Stimulated activated CD8-positive, alpha-beta memory T cell treated with anti-CD3 and anti-CD28 coated beads, Interleukin-2, amount 100 ng/mL, for 48 hours (primary cell): ENCODE data around the gene DOHH.

Experiments
- DNase-seq, 2 donors: peaks; one replicate each; pipeline ENCODE4 v3.0.0-alpha.2; 2020; ENCODE audit warnings: low read depth in 2 of 2

The DOHH gene

GRCh38 chr19:3500429-3501101, at the start of gene DOHH:
Gene DOHH (minus strand): TSS chr19:3500674. CDS start chr19:3496814, 3,860 bp downstream.
- peak; percentile 93 to 94 for DNase-seq

DNA sequence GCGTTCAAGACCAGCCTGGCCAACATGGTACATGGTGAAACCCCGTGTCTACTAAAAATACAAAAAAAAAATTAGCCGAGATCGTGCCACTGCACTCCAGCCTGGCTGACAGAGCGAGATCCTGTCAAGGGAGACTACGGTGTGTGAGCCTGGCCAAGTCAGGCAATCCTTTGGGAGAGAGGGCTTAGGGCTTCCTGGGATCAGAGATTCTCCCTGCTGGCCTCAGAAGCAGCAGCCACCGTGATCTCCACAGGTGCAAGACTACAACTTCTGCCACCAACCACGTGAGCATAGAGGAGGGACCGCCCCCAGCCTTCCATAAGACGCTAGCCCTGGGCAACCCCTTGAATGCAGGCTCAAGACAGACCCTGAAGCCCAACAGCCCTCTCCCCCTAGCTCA, 49.3 kb upstream of the DOHH start:
- DNase-seq: no peak

- DNase-seq: no peak
Measured at GRCh38 chr19:3548606-3549005, 48.1 kb upstream of the DOHH start.

GRCh38 chr19:3547767-3548282, 47.4 kb upstream of the DOHH start:
- no peak for DNase-seq

DNA sequence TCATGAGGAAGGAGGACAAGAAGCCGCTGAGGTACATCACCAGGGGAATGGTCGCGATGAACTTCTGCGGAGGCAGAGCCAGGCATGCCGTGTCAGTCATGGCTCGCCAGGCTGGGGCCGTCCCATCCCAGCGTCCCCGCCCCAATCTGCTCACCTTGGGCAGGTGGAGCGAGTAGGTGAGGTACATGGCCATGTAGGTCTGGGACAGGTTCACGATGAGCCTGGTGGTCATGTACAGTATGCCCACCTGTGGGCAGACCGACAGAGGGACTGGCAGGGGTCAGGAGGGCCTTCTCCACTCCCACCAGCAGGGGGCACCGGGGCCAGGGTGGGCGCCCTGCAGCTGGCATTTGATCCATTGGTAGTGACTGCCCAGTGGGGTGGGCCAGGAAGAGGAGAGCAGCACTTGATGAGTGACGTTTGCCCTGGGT, 46.8 kb upstream of the DOHH start:
- DNase-seq: peak; percentile 24 to 50

DNA sequence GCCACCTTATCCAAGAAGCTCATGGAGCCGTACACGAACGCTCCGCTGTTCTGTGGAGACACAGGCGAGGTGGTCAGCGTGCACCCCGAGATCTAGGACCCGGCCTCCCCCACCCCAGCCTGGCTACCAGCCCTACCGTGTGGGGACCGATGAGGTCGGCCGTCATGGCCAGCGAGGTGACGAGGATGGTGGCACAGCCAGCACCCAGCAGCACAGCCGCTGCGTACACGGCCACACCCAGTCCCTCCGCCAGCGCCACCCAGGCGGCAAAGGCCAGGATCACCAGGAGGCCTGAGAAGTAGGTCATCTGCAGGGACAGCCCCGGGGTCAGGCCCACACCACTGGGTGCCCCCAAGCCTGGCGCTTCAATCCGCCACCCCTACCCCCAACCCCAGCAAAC, 45.6 kb upstream of the DOHH start:
- no peak for DNase-seq

- DNase-seq: no peak
Measured at GRCh38 chr19:3545669-3546034, 45.2 kb upstream of the DOHH start.

DNA sequence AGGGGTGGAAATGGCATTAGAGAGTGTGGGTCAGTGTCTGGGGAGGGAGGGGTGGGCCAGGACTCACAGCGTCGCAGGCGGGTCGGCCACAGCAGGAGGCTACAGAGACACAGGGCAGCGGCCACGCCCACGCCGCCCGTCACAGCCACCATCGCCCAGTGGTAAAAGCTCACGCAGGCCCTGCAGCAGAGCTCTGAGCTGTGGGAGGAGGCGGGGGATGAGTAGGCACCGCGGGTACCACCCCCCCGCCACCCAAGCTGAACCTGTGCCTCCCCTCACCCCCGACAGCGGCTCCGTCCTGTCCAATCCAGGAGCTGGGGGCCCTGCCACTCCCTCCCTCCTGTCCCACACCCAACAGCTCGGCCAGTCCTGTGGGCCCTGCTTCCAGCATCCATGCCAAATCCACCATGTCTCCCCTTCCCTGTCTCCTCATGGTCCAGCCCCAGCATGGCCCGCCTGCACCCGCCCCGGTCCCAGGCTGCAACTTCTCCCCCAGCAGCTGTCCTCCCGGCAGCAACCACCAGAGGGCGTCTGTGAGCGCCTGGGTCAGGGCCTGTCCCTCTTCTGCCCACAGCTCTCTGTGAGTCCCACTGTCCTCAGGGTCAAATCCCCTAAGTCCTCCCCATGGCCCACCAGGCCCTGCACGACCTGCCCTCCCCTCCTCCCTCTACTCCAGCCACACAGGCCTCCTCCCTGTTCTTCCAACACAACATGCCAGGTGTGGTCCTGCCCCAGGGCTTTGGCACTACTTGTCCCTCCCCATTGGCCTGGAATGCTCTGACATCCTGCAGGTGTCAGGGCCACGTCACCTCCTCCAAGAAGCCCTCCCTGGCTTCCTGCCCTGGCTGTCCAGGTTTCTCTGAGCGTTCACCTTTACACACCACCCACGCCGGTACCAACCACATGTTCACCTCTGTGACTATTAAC, 44.5 kb upstream of the DOHH start:
- DNase-seq: peak; percentile 78 to 80

- no peak for DNase-seq
Measured at GRCh38 chr19:3544058-3544376, 43.5 kb upstream of the DOHH start.

- no peak for DNase-seq
Measured at GRCh38 chr19:3543150-3544057, 42.9 kb upstream of the DOHH start.

GRCh38 chr19:3539756-3540118, 39.3 kb upstream of the DOHH start:
- no peak for DNase-seq

DNA sequence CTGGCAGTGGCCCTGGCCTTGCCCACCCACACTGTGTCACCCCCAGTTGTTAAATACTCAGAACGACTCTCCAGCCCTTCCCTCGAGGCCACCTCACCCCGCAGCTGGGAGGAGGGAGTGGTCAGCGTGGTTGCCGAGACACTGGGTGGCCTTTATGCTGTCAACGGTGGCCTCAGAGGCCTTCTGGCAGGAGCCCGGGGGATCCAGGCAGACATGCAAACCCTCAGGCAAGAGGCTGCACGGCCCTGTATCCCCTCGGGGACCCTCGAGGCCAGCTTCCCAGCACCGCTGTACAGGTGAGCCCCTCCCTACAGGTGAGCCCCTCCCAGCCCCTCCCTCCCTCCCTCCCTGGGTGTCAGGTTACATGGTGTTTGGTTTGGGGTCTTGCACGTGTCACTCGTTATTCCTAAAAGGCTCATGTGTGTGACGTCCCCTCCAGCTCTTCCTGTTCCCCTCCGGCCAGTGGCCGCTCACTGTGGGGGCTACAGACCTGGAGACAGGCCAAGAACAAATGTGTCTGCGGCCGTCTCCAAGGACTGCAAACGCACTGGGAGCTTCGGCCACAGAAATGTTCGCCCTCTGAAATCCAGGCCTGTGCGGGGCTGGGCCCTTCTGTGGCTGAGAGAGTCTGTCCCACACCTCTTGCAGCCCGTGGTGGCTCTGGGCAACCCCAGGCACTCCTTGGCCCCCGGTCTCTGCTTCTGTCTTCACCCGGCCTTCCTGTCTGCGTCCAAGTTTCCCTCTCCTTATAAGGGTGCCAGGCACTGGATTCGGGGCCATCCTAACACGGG, 38.7 kb upstream of the DOHH start, which contains the start of gene TEKTIP1:
Gene TEKTIP1 (plus strand): TSS at position 210 of the 791 bp plus-strand sequence. CDS start 4 bp downstream, at position 214.
- no peak for DNase-seq

- no peak for DNase-seq
Measured at GRCh38 chr19:3538258-3538929, 37.9 kb upstream of the DOHH start.

DNA sequence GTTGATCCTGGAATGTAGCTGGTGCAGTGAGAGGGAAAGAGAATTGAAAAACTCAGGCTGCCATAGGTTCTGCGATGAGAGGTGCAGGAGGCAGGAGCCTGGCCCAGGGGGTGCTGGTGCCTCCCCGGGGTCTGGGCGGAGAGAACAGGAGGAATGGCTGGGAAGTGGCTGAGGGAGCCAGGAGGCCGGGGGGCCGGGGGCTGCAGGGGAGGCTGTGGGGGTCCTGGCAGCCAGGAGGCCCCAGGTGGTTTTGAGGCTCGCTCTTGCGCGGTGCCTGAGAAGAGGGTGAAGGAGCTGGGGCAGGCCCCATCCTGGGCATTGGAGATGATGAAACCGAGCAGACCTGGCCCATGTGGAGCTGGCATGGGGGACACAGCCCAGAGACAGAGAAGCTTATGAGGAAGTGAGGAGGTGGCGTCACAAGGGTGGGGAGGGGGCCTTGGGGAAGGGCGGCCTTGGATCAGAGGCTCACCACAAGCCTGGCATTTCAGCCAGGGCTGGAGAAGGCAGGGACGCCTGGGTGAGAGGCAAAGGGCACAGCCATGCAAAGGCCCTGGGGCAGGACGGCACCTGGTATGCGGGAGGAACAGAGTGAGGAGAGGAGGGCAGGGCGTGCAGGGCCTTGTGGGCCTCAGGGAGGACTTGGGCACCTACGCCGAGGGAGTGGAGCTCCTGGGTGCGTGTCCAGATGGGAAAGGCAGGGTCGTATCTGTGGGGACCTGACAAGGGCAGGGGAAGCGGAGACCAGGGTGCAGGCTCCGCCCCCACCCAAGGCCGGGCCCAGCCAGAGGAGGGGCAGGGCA, 37.2 kb upstream of the DOHH start:
- DNase-seq: no peak

- DNase-seq: no peak
Measured at GRCh38 chr19:3537101-3537437, 36.6 kb upstream of the DOHH start.

GRCh38 chr19:3536429-3537100, 36.1 kb upstream of the DOHH start:
- DNase-seq: no peak

- no peak for DNase-seq
Measured at GRCh38 chr19:3535981-3536380, 35.5 kb upstream of the DOHH start.

GRCh38 chr19:3535563-3535965, 35.1 kb upstream of the DOHH start:
- DNase-seq: no peak

DNA sequence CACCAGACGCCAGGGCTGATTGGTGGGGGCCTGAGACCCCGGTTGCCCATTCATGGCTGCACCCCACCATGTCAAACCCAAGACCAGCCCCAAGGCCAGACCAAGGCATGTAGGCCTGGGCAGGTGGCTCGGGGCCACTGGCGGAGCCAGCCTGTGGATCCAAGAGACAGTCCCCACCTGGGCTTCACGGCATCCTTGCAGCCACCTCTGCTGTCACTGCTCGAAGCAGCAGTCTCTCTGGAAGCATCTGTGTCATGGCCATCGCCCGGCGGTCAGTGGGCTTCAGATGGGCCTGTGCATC, 34.7 kb upstream of the DOHH start:
- DNase-seq: no peak
